ENCODE results near the gene PDE4B. TPM values are rescaled to one million over a fixed set of nuclear protein-coding genes. Genes with fewer than 3 reads are reported as not detected.

The PDE4B gene
- total and polyA plus RNA-seq, 11 donors, result 1.4 to 71.9 (median 16.2) TPM

GRCh38 chr1:66384258-66384921 lies 591.7 kb downstream of the PDE4B start:
- 94 to 100% (median 97%) methylated on average over 1 of the region's 1 CpG for WGBS, 4 donors
- no peak overlapping the region for H3K4me3 ChIP-seq
- H3K36me3 ChIP-seq, result no peaks in the 10 kb centered on the region
- DNase-seq (no peak), ATAC-seq (no peak)
- H3K27ac ChIP-seq, result no peak overlapping the region
- intact Hi-C loops (cut with DNase I), result no loop called here
- H3K4me1 ChIP-seq, result peaks cover 0 to 32% (median 0%) of the 10 kb centered on the region in 12 donors
- TF ChIP-seq POLR2A (IDR thresholded peaks at IDR 0.05) (no peak), CTCF (IDR thresholded peaks at IDR 0.05) (no peak)
- peaks cover 0 to 14% (median 0%) of the 10 kb centered on the region in 12 donors for H3K9me3 ChIP-seq
- H3K27me3 ChIP-seq, result no peaks in the 10 kb centered on the region

- intact Hi-C loops (cut with DNase I), result no loop called here
- ATAC-seq (no peak), DNase-seq (no peak)
- peaks cover 0 to 16% (median 0%) of the 10 kb centered on the region in 12 donors for H3K4me1 ChIP-seq
- no peak overlapping the region for H3K27ac ChIP-seq
- WGBS, 4 donors, result 75 to 89% (median 80%) methylated on average over 1 of the region's 1 CpG
- H3K9me3 ChIP-seq, result peaks cover 0 to 14% (median 0%) of the 10 kb centered on the region in 12 donors
- no peaks in the 10 kb centered on the region for H3K36me3 ChIP-seq
- no peak overlapping the region for H3K4me3 ChIP-seq
- no peaks in the 10 kb centered on the region for H3K27me3 ChIP-seq
- TF ChIP-seq POLR2A (IDR thresholded peaks at IDR 0.05) (no peak), CTCF (IDR thresholded peaks at IDR 0.05) (no peak)
Measured at GRCh38 chr1:66386712-66387111, 594.0 kb downstream of the PDE4B start.

GRCh38 chr1:66388913-66389312 lies 596.2 kb downstream of the PDE4B start:
- peaks cover 0 to 13% (median 0%) of the 10 kb centered on the region in 12 donors for H3K4me1 ChIP-seq
- TF ChIP-seq CTCF (IDR thresholded peaks at IDR 0.05) (no peak), POLR2A (IDR thresholded peaks at IDR 0.05) (no peak)
- intact Hi-C loops (cut with DNase I), result no loop called here
- no peak for DNase-seq
- no peak for ATAC-seq
- peaks cover 0 to 14% (median 0%) of the 10 kb centered on the region in 12 donors for H3K9me3 ChIP-seq
- no peak overlapping the region for H3K27ac ChIP-seq
- no peaks in the 10 kb centered on the region for H3K27me3 ChIP-seq
- no peak overlapping the region for H3K4me3 ChIP-seq
- WGBS, 4 donors, result 55 to 67% (median 62%) methylated on average over 2 of the region's 2 CpGs
- no peaks in the 10 kb centered on the region for H3K36me3 ChIP-seq

GRCh38 chr1:66393586-66394287 lies 601.0 kb downstream of the PDE4B start:
- Histone ChIP-seq H3K27ac (peak overlapping the region in 1 of 12 donors; percentile 59), H3K27me3 (no peaks in the 10 kb centered on the region), H3K4me3 (no peak overlapping the region), H3K36me3 (no peaks in the 10 kb centered on the region), H3K4me1 (peaks cover 0 to 52% (median 2%) of the 10 kb centered on the region in 12 donors), H3K9me3 (no peaks in the 10 kb centered on the region)
- ATAC-seq, result peak in 1 of 4 donors; percentile 52
- whole genome bisulfite sequencing, 4 donors, result 92 to 93% (median 93%) methylated on average over 7 of the region's 7 CpGs
- intact Hi-C loops (cut with DNase I), result no loop called here
- DNase-seq, result no peak
- TF ChIP-seq POLR2A (IDR thresholded peaks at IDR 0.05) (no peak), CTCF (IDR thresholded peaks at IDR 0.05) (no peak)

All from heart left ventricle (tissue), 16 donors.